ENCODE results near the gene ENSA.
"Not testable (repeated sequence)": the region's sequence is repeated elsewhere in the genome, so short reads cannot be mapped to it uniquely, and the experiment has no call there.

Gene ENSA

GRCh38 chr1:150628766-150629114 lies 672 bp downstream of the ENSA start:
- Histone ChIP-seq H3K27me3 (ENCODE audit: insufficient read depth, low read depth) (no peaks in the 10 kb centered on the region), H2AFZ (ENCODE audit: low read depth) (peak overlapping the region; percentile 62), H3K27ac (peak overlapping the region; percentile 85), H3K36me3 (ENCODE audit: insufficient read depth) (peaks cover 24% of the 10 kb centered on the region; the same call in 1 of the 2 replicates), H3K4me1 (ENCODE audit: low read depth, poor library complexity, severe bottlenecking) (peaks cover 23% of the 10 kb centered on the region), H3K9ac (peak overlapping the region; percentile 90), H3K4me3 (IDR thresholded peaks at IDR 0.05; ENCODE audit: insufficient read depth, low read depth, low read length) (peak overlapping the region; percentile 99), H3K4me2 (peak overlapping the region; percentile 84), H3K79me2 (ENCODE audit: insufficient read depth, low read depth) (peaks cover 42% of the 10 kb centered on the region), H4K20me1 (ENCODE audit: insufficient read depth) (peaks cover 3% of the 10 kb centered on the region; the same call in 1 of the 2 replicates)
- TF ChIP-seq CTCF (conservative IDR thresholded peaks at IDR 0.05; ENCODE audit: low read depth, low read length), result 0 out of 2 replicates have a peak, but pooled peaks have one; percentile 27

- Histone ChIP-seq H3K27ac (peak overlapping the region; percentile 85; the same call in 1 of the 2 replicates), H3K4me1 (ENCODE audit: low read depth, poor library complexity, severe bottlenecking) (peaks cover 28% of the 10 kb centered on the region), H2AFZ (ENCODE audit: low read depth) (no peak overlapping the region), H4K20me1 (ENCODE audit: insufficient read depth) (peaks cover 3% of the 10 kb centered on the region; the same call in 1 of the 2 replicates), H3K36me3 (ENCODE audit: insufficient read depth) (peaks cover 27% of the 10 kb centered on the region; the same call in 1 of the 2 replicates), H3K9ac (peak overlapping the region; percentile 90), H3K27me3 (ENCODE audit: insufficient read depth, low read depth) (no peaks in the 10 kb centered on the region), H3K79me2 (ENCODE audit: insufficient read depth, low read depth) (peaks cover 42% of the 10 kb centered on the region), H3K4me2 (peak overlapping the region; percentile 84), H3K4me3 (IDR thresholded peaks at IDR 0.05; ENCODE audit: insufficient read depth, low read depth, low read length) (peak overlapping the region; percentile 99)
- no peak for TF ChIP-seq CTCF (conservative IDR thresholded peaks at IDR 0.05; ENCODE audit: low read depth, low read length)
Observed at GRCh38 chr1:150627826-150628410, 1.5 kb downstream of the ENSA start.

- Histone ChIP-seq H3K79me2 (ENCODE audit: insufficient read depth, low read depth) (peaks cover 42% of the 10 kb centered on the region), H3K4me2 (no peak overlapping the region), H3K27me3 (ENCODE audit: insufficient read depth, low read depth) (no peaks in the 10 kb centered on the region), H3K36me3 (ENCODE audit: insufficient read depth) (peaks cover 32% of the 10 kb centered on the region; the same call in 1 of the 2 replicates), H3K27ac (no peak overlapping the region), H3K4me1 (ENCODE audit: low read depth, poor library complexity, severe bottlenecking) (peaks cover 44% of the 10 kb centered on the region), H3K4me3 (IDR thresholded peaks at IDR 0.05; ENCODE audit: insufficient read depth, low read depth, low read length) (no peak overlapping the region), H4K20me1 (ENCODE audit: insufficient read depth) (peaks cover 3% of the 10 kb centered on the region; the same call in 1 of the 2 replicates), H3K9ac (no peak overlapping the region), H2AFZ (ENCODE audit: low read depth) (no peak overlapping the region)
- TF ChIP-seq CTCF (conservative IDR thresholded peaks at IDR 0.05; ENCODE audit: low read depth, low read length), result no peak
Observed at GRCh38 chr1:150626150-150626549, 3.3 kb downstream of the ENSA start.

GRCh38 chr1:150624546-150624945 lies 4.9 kb downstream of the ENSA start:
- H3K4me1 ChIP-seq (ENCODE audit: low read depth, poor library complexity, severe bottlenecking), result peaks cover 54% of the 10 kb centered on the region
- H2AFZ ChIP-seq (ENCODE audit: low read depth); H3K4me2 ChIP-seq; H3K27ac ChIP-seq; H3K9ac ChIP-seq; H3K4me3 ChIP-seq (IDR thresholded peaks at IDR 0.05; ENCODE audit: insufficient read depth, low read depth, low read length); H3K27me3 ChIP-seq (ENCODE audit: insufficient read depth, low read depth); H4K20me1 ChIP-seq (ENCODE audit: insufficient read depth): not testable (repeated sequence)
- peaks cover 32% of the 10 kb centered on the region; the same call in 1 of the 2 replicates for H3K36me3 ChIP-seq (ENCODE audit: insufficient read depth)
- H3K79me2 ChIP-seq (ENCODE audit: insufficient read depth, low read depth), result peaks cover 34% of the 10 kb centered on the region

GRCh38 chr1:150624134-150624533 lies 5.3 kb downstream of the ENSA start:
- H2AFZ ChIP-seq (ENCODE audit: low read depth); H3K9ac ChIP-seq; H3K4me3 ChIP-seq (IDR thresholded peaks at IDR 0.05; ENCODE audit: insufficient read depth, low read depth, low read length); H3K27ac ChIP-seq; H4K20me1 ChIP-seq (ENCODE audit: insufficient read depth); H3K27me3 ChIP-seq (ENCODE audit: insufficient read depth, low read depth); H3K4me2 ChIP-seq: not testable (repeated sequence)
- peaks cover 34% of the 10 kb centered on the region for H3K79me2 ChIP-seq (ENCODE audit: insufficient read depth, low read depth)
- H3K4me1 ChIP-seq (ENCODE audit: low read depth, poor library complexity, severe bottlenecking), result peaks cover 56% of the 10 kb centered on the region
- peaks cover 32% of the 10 kb centered on the region; the same call in 1 of the 2 replicates for H3K36me3 ChIP-seq (ENCODE audit: insufficient read depth)

Measured in KMS-11 (cell line).